ENCODE data around the gene DNAJC22.

DNAJC22 gene

DNA sequence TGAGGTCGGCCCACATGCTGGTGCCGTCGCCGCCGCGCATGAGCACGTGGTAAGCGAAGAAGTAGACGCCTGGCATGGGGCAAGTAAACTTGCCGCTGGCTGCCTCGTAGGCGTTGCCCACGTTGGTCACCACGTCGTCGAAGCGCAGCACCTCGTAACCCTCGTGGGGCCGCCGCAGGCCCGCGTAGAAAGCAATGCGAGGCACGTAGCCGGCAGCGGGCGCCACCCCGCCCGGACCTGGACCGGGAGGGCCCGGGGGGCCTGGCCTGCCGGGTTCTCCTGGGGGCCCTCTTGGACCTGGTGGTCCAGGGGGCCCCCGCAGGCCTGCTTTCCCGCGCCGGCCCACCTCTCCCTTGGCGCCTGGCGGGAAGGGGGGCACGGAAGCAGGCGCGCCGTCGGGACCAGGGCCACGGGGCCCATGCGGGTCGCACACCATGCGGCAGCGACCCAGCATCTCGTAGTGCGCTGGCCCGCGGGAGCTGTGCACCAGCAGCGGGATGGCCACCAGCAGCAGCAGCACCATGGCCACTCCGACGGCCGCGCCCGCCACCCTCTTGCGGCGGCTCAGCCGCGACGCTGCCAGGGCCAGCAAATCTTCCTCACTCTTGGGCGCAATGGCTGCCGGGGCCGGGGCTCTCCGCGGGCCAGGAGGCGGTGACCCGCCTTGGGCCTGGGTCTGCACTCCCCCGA lies 10.6 kb upstream of the DNAJC22 start:
- Histone ChIP-seq H3K9me3 (ENCODE audit: insufficient read depth, low read length, severe bottlenecking) (no peaks in the 10 kb centered on the region), H4K20me1 (ENCODE audit: insufficient read depth, low read length) (no peaks in the 10 kb centered on the region; the same call in 1 of the 2 replicates), H3K36me3 (ENCODE audit: insufficient read depth, low read length) (peaks cover 6% of the 10 kb centered on the region), H3K9ac (ENCODE audit: low read depth, low read length) (no peak overlapping the region), H3K27ac (ENCODE audit: low read length) (no peak overlapping the region), H3K4me3 (ENCODE audit: low read depth in 1 of 2, low read length in 2 of 2) (no peak overlapping the region), H3K4me1 (ENCODE audit: insufficient read depth, low read length) (peaks cover 13% of the 10 kb centered on the region), H3K27me3 (ENCODE audit: insufficient read depth, low read length, poor library complexity) (no peaks in the 10 kb centered on the region), H2AFZ (ENCODE audit: low read depth, low read length) (no peak overlapping the region), H3K4me2 (ENCODE audit: insufficient read depth, low read length) (no peak overlapping the region), H3K79me2 (ENCODE audit: insufficient read depth, low read length) (no peaks in the 10 kb centered on the region)
- DNase-seq (no peak), ATAC-seq (ENCODE audit: insufficient read depth, low read depth) (no peak)
- no peak for TF ChIP-seq EZH2 (IDR thresholded peaks at IDR 0.05; ENCODE audit: borderline replicate concordance, low read depth, low read length, severe bottlenecking)
- TF ChIP-seq, protein P1, sequence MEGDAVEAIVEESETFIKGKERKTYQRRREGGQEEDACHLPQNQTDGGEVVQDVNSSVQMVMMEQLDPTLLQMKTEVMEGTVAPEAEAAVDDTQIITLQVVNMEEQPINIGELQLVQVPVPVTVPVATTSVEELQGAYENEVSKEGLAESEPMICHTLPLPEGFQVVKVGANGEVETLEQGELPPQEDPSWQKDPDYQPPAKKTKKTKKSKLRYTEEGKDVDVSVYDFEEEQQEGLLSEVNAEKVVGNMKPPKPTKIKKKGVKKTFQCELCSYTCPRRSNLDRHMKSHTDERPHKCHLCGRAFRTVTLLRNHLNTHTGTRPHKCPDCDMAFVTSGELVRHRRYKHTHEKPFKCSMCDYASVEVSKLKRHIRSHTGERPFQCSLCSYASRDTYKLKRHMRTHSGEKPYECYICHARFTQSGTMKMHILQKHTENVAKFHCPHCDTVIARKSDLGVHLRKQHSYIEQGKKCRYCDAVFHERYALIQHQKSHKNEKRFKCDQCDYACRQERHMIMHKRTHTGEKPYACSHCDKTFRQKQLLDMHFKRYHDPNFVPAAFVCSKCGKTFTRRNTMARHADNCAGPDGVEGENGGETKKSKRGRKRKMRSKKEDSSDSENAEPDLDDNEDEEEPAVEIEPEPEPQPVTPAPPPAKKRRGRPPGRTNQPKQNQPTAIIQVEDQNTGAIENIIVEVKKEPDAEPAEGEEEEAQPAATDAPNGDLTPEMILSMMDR (IDR thresholded peaks at IDR 0.05; ENCODE audit: borderline replicate concordance, extremely low read depth, low read length, poor library complexity, severe bottlenecking): no peak

DNA sequence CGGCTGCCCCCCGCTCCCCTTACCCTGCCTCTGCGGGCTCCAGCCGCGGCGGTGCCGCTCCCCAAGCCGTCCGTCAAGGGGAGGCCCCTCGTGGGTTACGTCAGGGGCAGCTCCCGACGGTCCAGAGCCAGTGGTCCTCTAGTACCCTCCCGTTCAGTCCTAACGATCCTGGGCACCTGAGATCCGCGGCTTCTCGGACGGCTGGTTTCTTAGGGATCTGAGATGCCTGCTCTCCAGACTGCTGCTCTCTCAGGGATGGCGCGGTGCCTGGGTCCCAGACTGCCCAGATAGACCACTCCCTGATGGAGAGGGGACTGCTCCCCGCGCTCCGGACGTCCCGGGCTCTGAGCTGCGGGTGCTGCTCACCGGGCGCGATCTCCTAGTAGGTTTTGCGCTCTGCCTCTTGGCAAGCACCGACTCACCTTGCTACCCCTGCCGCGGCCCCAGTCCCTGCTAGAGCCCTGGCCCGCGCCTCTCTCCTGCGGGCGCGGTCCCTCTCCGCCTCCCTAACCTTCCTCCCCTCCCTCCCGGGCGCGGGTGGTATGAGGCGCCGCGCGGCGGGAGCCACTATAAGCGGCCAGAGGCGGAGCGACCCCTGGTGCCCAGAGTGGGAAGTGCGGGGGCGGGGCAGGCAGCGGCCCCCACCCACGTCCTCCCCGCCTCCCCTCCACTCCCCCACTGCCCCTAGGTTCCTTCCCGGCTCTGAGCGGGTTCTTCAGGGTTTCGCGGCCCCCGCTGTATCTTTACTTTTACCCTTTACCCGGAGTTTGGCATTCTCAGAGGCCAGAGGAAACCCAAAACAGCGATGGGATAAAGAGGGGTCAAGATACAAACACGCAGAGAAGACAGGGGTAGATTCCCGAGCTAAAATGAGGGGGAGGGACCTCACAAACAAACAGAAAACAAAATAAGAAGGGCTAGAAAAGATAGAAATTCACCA lies 9.8 kb upstream of the DNAJC22 start, which contains the start of gene C1QL4:
Gene C1QL4, minus strand, starts transcription at position 544 of the 940 bp plus-strand sequence. CDS start 711 bp downstream, outside the sequence.
- H3K9me3 ChIP-seq (ENCODE audit: insufficient read depth, low read length, severe bottlenecking): no peaks in the 10 kb centered on the region
- peak within 1 kb of the TSS; percentile 36; the same call in 1 of the 2 replicates for H3K9ac ChIP-seq (ENCODE audit: low read depth, low read length)
- H3K27me3 ChIP-seq (ENCODE audit: insufficient read depth, low read length, poor library complexity): no peaks in the 10 kb centered on the region
- TF ChIP-seq EZH2 (IDR thresholded peaks at IDR 0.05; ENCODE audit: borderline replicate concordance, low read depth, low read length, severe bottlenecking): no peak
- TF ChIP-seq, protein P1 (IDR thresholded peaks at IDR 0.05; ENCODE audit: borderline replicate concordance, extremely low read depth, low read length, poor library complexity, severe bottlenecking): peak; percentile 89
- peak within 1 kb of the TSS; percentile 30; the same call in 1 of the 2 replicates for H3K27ac ChIP-seq (ENCODE audit: low read length)
- peaks cover 13% of the 10 kb centered on the region for H3K4me1 ChIP-seq (ENCODE audit: insufficient read depth, low read length)
- DNase-seq: peak; percentile 91
- peak within 1 kb of the TSS; percentile 83 for H3K4me2 ChIP-seq (ENCODE audit: insufficient read depth, low read length)
- H4K20me1 ChIP-seq (ENCODE audit: insufficient read depth, low read length): no peaks in the 10 kb centered on the region
- no peaks in the 10 kb centered on the region for H3K36me3 ChIP-seq (ENCODE audit: insufficient read depth, low read length)
- peak within 1 kb of the TSS; percentile 83 for H2AFZ ChIP-seq (ENCODE audit: low read depth, low read length)
- H3K4me3 ChIP-seq (ENCODE audit: low read depth in 1 of 2, low read length in 2 of 2): peak within 1 kb of the TSS; percentile 1 to 50; a peak in 3 of 4 replicates
- ATAC-seq (ENCODE audit: insufficient read depth, low read depth): peak; percentile 93
- no peaks in the 10 kb centered on the region for H3K79me2 ChIP-seq (ENCODE audit: insufficient read depth, low read length)

DNA sequence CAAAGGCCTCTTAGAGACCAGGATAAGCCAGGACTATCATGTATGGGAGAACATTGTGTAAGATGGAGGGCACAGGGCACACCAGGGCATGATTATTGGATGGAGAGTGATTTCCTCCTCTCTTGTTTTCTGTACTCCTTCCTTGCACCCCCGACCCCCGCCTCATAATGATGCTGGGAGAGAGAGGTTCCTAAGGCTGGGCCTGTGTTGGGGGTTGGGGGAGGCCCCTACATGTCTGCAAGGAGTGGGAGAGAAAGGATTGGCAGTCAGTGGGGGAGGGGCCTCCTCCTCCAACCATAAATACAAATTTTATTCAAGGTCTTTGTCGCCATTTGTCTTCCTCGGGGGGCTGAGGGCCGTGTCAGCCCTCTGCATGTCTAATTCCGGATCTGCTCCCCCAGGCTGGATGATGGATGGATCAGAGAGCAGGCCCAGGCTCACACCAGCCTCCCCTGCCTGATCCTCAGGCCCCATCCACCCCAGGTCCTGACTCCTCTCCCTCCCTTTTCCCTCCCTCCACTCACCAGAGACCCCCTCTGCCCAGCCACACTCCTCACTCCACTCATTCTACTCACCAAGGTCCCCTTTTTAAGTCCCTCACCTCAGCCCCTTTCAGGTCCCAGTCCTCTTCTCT lies 7.7 kb upstream of the DNAJC22 start:
- Histone ChIP-seq H4K20me1 (ENCODE audit: insufficient read depth, low read length) (no peaks in the 10 kb centered on the region), H3K9me3 (ENCODE audit: insufficient read depth, low read length, severe bottlenecking) (no peaks in the 10 kb centered on the region), H2AFZ (ENCODE audit: low read depth, low read length) (no peak overlapping the region), H3K9ac (ENCODE audit: low read depth, low read length) (no peak overlapping the region), H3K27me3 (ENCODE audit: insufficient read depth, low read length, poor library complexity) (no peaks in the 10 kb centered on the region), H3K4me2 (ENCODE audit: insufficient read depth, low read length) (no peak overlapping the region), H3K36me3 (ENCODE audit: insufficient read depth, low read length) (no peaks in the 10 kb centered on the region), H3K79me2 (ENCODE audit: insufficient read depth, low read length) (no peaks in the 10 kb centered on the region), H3K4me3 (ENCODE audit: low read depth in 1 of 2, low read length in 2 of 2) (no peak overlapping the region), H3K27ac (ENCODE audit: low read length) (no peak overlapping the region), H3K4me1 (ENCODE audit: insufficient read depth, low read length) (peaks cover 13% of the 10 kb centered on the region)
- ATAC-seq (ENCODE audit: insufficient read depth, low read depth): no peak
- DNase-seq: no peak
- TF ChIP-seq EZH2 (IDR thresholded peaks at IDR 0.05; ENCODE audit: borderline replicate concordance, low read depth, low read length, severe bottlenecking): no peak
- TF ChIP-seq, protein P1 (IDR thresholded peaks at IDR 0.05; ENCODE audit: borderline replicate concordance, extremely low read depth, low read length, poor library complexity, severe bottlenecking): no peak
